ENCODE data around the gene ADH6.
"Not testable (repeated sequence)": the region's sequence is repeated elsewhere in the genome, so short reads cannot be mapped to it uniquely, and the experiment has no call there.

The ADH6 gene

DNA sequence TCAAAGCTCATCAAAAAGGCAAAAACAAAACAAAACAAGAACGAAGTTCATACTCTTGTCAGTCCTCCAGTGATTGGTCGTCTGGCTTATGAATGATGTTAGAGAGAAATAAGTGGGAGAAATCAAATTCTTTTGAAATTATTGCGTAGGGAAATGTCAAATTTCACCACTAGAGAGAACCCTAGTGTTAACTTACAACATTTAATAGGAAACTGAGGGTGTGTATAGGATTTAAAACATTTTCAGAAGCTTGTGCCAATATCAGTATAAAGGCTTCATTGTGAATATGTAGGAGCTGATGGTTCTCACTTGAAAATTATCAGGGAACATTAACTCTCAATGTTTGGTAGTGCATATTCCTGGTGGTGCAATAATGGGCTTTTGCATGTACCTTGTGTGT lies 17.4 kb downstream of the ADH6 start:
- TF ChIP-seq, protein P1, sequence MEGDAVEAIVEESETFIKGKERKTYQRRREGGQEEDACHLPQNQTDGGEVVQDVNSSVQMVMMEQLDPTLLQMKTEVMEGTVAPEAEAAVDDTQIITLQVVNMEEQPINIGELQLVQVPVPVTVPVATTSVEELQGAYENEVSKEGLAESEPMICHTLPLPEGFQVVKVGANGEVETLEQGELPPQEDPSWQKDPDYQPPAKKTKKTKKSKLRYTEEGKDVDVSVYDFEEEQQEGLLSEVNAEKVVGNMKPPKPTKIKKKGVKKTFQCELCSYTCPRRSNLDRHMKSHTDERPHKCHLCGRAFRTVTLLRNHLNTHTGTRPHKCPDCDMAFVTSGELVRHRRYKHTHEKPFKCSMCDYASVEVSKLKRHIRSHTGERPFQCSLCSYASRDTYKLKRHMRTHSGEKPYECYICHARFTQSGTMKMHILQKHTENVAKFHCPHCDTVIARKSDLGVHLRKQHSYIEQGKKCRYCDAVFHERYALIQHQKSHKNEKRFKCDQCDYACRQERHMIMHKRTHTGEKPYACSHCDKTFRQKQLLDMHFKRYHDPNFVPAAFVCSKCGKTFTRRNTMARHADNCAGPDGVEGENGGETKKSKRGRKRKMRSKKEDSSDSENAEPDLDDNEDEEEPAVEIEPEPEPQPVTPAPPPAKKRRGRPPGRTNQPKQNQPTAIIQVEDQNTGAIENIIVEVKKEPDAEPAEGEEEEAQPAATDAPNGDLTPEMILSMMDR (IDR thresholded peaks at IDR 0.05; ENCODE audit: unreplicated experiment in 3 of 3): peak; percentile 34 to 47 (median 38)
- Mint-ChIP-seq H3K27me3 (ENCODE audit: low read depth) (no peaks in the 10 kb centered on the region), H3K4me3 (no peak overlapping the region), H3K27ac (peak overlapping the region; percentile 84 to 90 (median 89)), H3K36me3 (ENCODE audit: low read depth) (peaks cover 21% of the 10 kb centered on the region), H3K4me1 (peaks cover 33% of the 10 kb centered on the region), H3K9me3 (peaks cover 7% of the 10 kb centered on the region)

DNA sequence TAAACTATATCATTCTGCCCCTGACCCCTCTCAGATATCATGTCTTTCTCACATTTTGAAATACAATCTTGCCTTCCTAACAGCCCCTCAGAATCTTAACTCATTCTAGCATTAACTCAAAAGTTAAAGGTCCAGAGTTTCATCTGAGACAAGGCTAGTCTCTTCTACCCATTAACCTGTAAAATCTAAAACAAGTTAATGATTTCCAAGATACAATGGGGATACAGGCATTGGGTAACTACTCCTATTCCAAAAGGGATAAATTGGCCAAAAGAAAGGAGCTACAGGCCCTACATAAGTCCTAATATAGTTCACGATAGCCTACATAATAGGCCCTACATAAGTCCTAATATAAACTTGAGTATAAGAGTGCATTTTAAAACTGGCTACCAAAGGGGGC lies 18.9 kb downstream of the ADH6 start:
- H3K27ac Mint-ChIP-seq: peak overlapping the region; percentile 77 to 97 (median 78)

DNA sequence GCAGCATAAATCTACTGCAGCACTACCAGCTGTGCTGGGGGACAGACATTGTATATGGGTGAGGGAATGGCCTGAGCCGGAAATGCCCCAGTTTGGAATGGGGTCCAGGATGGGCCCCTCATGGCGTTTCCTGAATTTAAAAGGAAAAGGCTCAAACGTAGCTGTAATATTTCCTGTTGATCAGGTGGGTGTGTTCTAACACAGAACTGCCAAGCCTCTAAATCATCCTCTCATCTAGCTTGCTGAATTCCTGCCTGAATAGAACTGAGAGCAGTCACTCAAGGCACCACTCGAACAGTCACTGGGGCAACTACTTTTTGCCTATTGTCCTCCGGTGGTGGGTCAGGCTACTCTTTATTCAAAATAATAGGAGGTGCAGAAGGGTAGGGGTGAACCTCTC lies 28.7 kb downstream of the ADH6 start:
- TF ChIP-seq, protein P1 (IDR thresholded peaks at IDR 0.05; ENCODE audit: unreplicated experiment in 3 of 3): no peak
- no peak overlapping the region for H3K27ac Mint-ChIP-seq
- H3K4me3 Mint-ChIP-seq: no peak overlapping the region
- H3K4me1 Mint-ChIP-seq: no peaks in the 10 kb centered on the region
- peaks cover 25% of the 10 kb centered on the region for H3K36me3 Mint-ChIP-seq (ENCODE audit: low read depth)
- H3K27me3 Mint-ChIP-seq (ENCODE audit: low read depth): no peaks in the 10 kb centered on the region
- H3K9me3 Mint-ChIP-seq: peaks cover 30% of the 10 kb centered on the region

More for the DNA sequence above, 18.9 kb downstream of the ADH6 start:
- Mint-ChIP-seq H3K4me3 (no peak overlapping the region), H3K27me3 (ENCODE audit: low read depth) (no peaks in the 10 kb centered on the region), H3K4me1 (peaks cover 29% of the 10 kb centered on the region), H3K36me3 (ENCODE audit: low read depth) (peaks cover 21% of the 10 kb centered on the region), H3K9me3 (peaks cover 10% of the 10 kb centered on the region)
- TF ChIP-seq, protein P1 (IDR thresholded peaks at IDR 0.05; ENCODE audit: unreplicated experiment in 3 of 3): no peak

DNA sequence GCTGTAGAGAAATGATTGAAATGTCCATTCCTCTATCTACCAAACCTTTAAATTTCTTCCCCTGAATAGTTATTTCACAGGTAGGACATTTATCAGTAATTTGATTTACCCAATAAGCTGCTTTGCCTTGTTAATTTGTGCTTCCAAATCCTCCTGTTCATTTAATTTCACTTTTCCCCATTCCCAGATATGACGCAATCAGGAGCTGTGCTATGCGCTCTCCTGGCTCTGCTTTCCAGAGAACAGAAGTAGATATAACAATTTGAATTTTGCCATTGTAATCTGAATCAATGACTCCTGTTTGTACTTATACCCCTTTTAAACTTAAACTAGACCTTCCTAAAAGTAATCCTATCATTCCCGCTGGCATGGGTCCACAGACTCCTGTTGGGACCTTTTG lies 29.1 kb downstream of the ADH6 start:
- not testable (repeated sequence) for H3K27me3 Mint-ChIP-seq (ENCODE audit: low read depth); H3K27ac Mint-ChIP-seq; H3K4me1 Mint-ChIP-seq; H3K4me3 Mint-ChIP-seq
- H3K36me3 Mint-ChIP-seq (ENCODE audit: low read depth): peaks cover 30% of the 10 kb centered on the region
- H3K9me3 Mint-ChIP-seq: peaks cover 35% of the 10 kb centered on the region

DNA sequence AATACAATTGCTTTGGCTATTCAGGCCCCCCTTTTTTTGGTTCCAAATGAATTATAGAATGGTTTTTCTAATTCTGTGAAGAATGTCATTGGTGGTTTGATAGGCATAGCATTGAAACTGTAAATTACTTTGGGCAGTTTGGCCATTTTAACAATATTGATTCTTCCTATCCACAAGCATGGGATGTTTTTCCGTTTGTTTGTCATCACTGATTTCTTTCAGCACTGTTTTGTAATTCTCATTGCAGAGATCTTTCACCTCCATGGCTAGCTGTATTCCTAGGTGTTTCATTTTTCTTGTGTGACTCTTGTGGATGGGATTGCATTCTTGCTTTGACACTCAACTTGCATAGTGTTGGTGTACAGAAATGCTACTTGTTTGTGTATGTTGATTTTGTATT lies 33.0 kb downstream of the ADH6 start:
- Mint-ChIP-seq H3K9me3 (peaks cover 33% of the 10 kb centered on the region), H3K27ac (no peak overlapping the region), H3K27me3 (ENCODE audit: low read depth) (no peaks in the 10 kb centered on the region), H3K36me3 (ENCODE audit: low read depth) (peaks cover 31% of the 10 kb centered on the region), H3K4me1 (peaks cover 3% of the 10 kb centered on the region), H3K4me3 (no peak overlapping the region)
- TF ChIP-seq, protein P1 (IDR thresholded peaks at IDR 0.05; ENCODE audit: unreplicated experiment in 3 of 3): no peak

DNA sequence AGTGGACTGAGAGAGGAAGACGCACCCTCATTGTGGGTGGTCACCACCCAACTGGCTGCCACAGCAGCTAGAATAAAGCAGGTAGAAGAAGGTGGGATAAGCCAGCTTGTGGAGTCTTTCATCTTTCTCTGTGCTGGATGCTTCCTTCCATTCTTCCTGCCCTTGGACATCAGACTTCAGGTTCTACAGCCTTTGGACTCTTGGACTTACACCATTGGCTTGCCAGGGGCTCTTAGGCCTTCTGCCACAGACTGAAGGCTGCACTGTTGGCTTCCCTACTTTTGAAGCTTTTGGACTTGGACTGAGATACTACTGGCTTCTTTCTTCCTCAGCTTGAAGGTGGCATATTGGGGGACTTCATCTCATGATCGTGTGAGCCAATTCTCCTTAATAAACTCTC lies 33.5 kb downstream of the ADH6 start:
- peaks cover 33% of the 10 kb centered on the region for H3K9me3 Mint-ChIP-seq
- H3K4me3 Mint-ChIP-seq: no peak overlapping the region
- H3K4me1 Mint-ChIP-seq: peaks cover 7% of the 10 kb centered on the region
- H3K27ac Mint-ChIP-seq: no peak overlapping the region
- TF ChIP-seq, protein P1 (IDR thresholded peaks at IDR 0.05; ENCODE audit: unreplicated experiment in 3 of 3): no peak
- H3K27me3 Mint-ChIP-seq (ENCODE audit: low read depth): no peaks in the 10 kb centered on the region
- peaks cover 28% of the 10 kb centered on the region for H3K36me3 Mint-ChIP-seq (ENCODE audit: low read depth)
